Uterus (tissue), 4 donors: ENCODE data around the gene ARHGAP27. TPM values are rescaled to one million over a fixed set of nuclear protein-coding genes. Genes with fewer than 3 reads are reported as not detected.

Experiments
- DNase-seq, 2 donors: peaks; one replicate each; pipeline ENCODE4 v3.0.0-alpha.2; 2019 to 2020
- H3K27ac ChIP-seq, 2 donors: fragments of 200-600 bp; sonication (generic); 1 replicate in 1 of 2; 2 replicates in 1 of 2; pipeline ENCODE4 v1.5.1; 2016 to 2018
- H3K27me3 ChIP-seq, 2 donors: fragments of 200-600 bp; sonication (generic); one replicate each; pipeline ENCODE4 v1.5.1; 2018 to 2019; ENCODE audit warnings: control low read depth in 1 of 2
- H3K36me3 ChIP-seq, 2 donors: fragments of 200-600 bp; sonication (generic); one replicate each; pipeline ENCODE4 v1.5.1; 2019; ENCODE audit warnings: control low read depth in 1 of 2
- H3K4me1 ChIP-seq, 2 donors: fragments of 200-600 bp; sonication (generic); one replicate each; pipeline ENCODE4 v1.5.1; 2018 to 2019; ENCODE audit warnings: control low read depth in 1 of 2
- H3K4me3 ChIP-seq, 2 donors: fragments of 200-600 bp; sonication (generic); 1 replicate in 1 of 2; 2 replicates in 1 of 2; pipeline ENCODE4 v1.5.1; 2018 to 2019; ENCODE audit warnings: mild to moderate bottlenecking in 1 of 2
- H3K9me3 ChIP-seq, 2 donors: fragments of 200-600 bp; sonication (generic); one replicate each; pipeline ENCODE4 v1.5.1; 2019; ENCODE audit warnings: control low read depth in 1 of 2
- CTCF ChIP-seq, 4 experiments: fragments of 200-600 bp in 2 of 4; fragments of 450-650 bp in 2 of 4; sonication (generic) in 2 of 4; IDR thresholded peaks; one replicate each; pipeline ENCODE4 v1.5.1; 2016 to 2019; ENCODE audit warnings: antibody characterized with exemption in 4 of 4, mild to moderate bottlenecking in 2 of 4, moderate library complexity in 1 of 4
- POLR2A ChIP-seq, 2 donors: fragments of 450-650 bp; IDR thresholded peaks; one replicate each; pipeline ENCODE4 v1.6.1; 2016; ENCODE audit warnings: antibody characterized with exemption in 2 of 2, mild to moderate bottlenecking in 1 of 2, moderate library complexity in 1 of 2
- intact Hi-C: fragments of 100-400 bp; cut with DNase I; formaldehyde crosslinking; loops from one replicate; pipeline ENCODE4 v1.15.1; 2023; ENCODE audit warnings: low total_unique reads
- total RNA-seq, 4 donors: library from RNA; depleted of rRNA in 3 of 4; stranded (reverse); fragments of >200 nt in 3 of 4; gene quantifications; one replicate each; pipeline versions ENCODE4 v1.1.0 to v1.2.4, GENCODE V29; 2014 to 2023
- donor health status: DM: yes; HTN: yes; CAD: no.

Gene ARHGAP27
- total RNA-seq, 4 donors from 2014 or later, result 9.4 to 36.6 (median 16.0) TPM

DNA sequence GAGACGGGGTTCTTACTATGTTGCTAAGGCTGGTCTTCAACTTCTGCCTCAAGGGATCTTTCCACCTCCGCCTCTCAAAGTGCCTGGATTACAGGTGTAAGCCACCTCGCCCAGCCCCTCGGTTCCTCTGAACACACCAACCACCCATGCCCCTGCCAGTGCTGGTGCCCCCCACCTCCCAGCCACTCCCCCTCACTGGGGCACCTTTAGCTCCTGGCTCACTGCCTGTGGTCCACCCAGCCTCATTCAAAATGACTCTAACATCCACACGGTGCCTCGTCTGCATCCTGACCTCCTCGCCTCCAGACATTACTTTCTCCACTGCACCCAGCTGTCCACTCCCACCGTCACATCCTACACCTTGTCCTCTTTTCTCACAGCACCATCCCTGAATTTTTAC is 55.3 kb downstream of the ARHGAP27 start:
- H3K27me3 ChIP-seq, result no peaks in the 10 kb centered on the region
- no peak for DNase-seq
- no peak overlapping the region for H3K4me3 ChIP-seq
- intact Hi-C loops, result no loop called here
- no peak overlapping the region for H3K27ac ChIP-seq
- TF ChIP-seq POLR2A (IDR thresholded peaks at IDR 0.05), result no peak
- no peak for TF ChIP-seq CTCF (IDR thresholded peaks at IDR 0.05)
- no peaks in the 10 kb centered on the region for H3K9me3 ChIP-seq
- peaks cover 0 to 3% of the 10 kb centered on the region in 2 donors for H3K4me1 ChIP-seq
- no peaks in the 10 kb centered on the region for H3K36me3 ChIP-seq

DNA sequence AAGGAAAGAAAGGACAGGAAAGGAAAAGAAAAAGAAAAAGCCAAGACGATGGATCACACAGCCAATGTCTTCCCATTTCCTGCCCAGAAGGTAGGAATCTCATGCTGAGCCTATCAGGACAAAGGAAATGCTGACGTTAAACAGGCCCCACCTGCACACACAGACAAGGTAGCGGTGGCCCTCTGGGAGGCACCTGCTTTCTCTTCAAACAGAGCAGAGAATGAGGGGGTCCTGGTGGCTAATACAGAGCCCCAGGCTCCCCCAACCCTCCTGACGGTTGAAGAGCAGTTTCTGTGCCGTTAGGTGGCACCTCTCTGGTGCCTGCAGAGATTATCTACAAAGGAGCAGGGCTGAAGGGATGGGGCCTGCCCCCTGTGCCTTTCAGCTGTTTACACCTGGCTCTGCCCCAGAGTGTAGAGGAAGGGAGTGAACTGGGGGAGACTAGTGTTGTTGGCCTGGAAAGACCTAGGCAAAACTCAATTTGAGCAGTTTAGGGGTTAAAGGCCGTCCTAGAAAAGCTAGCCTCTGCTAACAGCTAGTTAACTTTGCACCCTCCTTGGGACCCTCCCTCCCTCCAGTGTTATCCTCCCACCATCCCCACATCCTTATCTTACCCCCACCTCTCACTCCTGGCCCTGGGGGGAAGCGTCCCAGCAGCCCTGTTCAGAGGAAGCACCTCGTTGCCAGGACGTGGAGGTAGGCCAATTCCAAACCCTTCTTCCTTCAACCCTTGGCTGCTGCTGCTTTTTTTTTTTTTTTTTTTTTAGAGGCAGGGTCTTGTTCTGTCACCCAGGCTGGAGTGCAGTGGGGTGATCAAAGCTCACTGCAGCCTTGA is 56.3 kb downstream of the ARHGAP27 start:
- no peak for TF ChIP-seq POLR2A (IDR thresholded peaks at IDR 0.05)
- TF ChIP-seq CTCF (IDR thresholded peaks at IDR 0.05), result no peak
- Histone ChIP-seq H3K27me3 (no peaks in the 10 kb centered on the region), H3K27ac (no peak overlapping the region), H3K9me3 (no peaks in the 10 kb centered on the region), H3K4me3 (no peak overlapping the region), H3K36me3 (no peaks in the 10 kb centered on the region), H3K4me1 (peaks cover 0 to 7% of the 10 kb centered on the region in 2 donors)
- intact Hi-C loops, result no loop called here
- no peak for DNase-seq

GRCh38 chr17:45374501-45374900 is 58.2 kb downstream of the ARHGAP27 start:
- no peak overlapping the region for H3K4me3 ChIP-seq
- TF ChIP-seq CTCF (IDR thresholded peaks at IDR 0.05) (no peak), POLR2A (IDR thresholded peaks at IDR 0.05) (no peak)
- no peak for DNase-seq
- no peaks in the 10 kb centered on the region for H3K27me3 ChIP-seq
- H3K36me3 ChIP-seq, result no peaks in the 10 kb centered on the region
- H3K9me3 ChIP-seq, result no peaks in the 10 kb centered on the region
- intact Hi-C loops, result no loop called here
- H3K27ac ChIP-seq, result no peak overlapping the region
- peaks cover 0 to 7% of the 10 kb centered on the region in 2 donors for H3K4me1 ChIP-seq

DNA sequence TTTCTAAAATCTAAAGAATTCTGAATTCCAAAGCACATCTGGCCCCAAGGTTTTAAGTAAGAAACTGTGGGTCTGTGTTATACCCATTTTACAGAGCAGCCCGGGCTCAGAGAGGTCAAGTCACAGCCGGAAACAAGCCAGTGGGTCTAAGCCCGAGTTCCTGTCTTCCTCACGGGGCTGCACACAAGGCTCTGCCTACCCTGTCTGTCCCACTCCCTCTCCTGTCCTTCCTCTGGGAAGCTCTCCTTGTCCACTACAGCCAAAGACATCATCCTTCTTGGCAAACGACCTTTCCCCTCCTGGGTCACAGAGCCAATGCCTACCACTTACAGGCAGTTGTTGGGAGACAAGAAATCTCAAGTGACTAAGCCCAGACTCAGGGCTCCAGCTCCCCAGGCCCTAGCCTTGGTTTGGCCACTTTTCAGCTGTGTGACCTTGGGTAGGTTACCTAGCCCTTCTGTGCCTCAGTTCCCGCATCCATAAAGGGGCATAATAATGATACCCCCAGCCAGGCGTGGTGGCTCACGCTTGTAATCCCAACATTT is 60.3 kb downstream of the ARHGAP27 start:
- intact Hi-C loops, result no loop called here
- no peaks in the 10 kb centered on the region for H3K27me3 ChIP-seq
- peak overlapping the region; percentile 70 to 73 for H3K27ac ChIP-seq
- peaks cover 0 to 7% of the 10 kb centered on the region in 2 donors for H3K4me1 ChIP-seq
- no peak overlapping the region for H3K4me3 ChIP-seq
- no peaks in the 10 kb centered on the region for H3K36me3 ChIP-seq
- TF ChIP-seq CTCF (IDR thresholded peaks at IDR 0.05) (no peak), POLR2A (IDR thresholded peaks at IDR 0.05) (no peak)
- H3K9me3 ChIP-seq, result no peaks in the 10 kb centered on the region
- no peak for DNase-seq
